GM19438 (cell line): ENCODE data around the gene PHLDA1.
"Not testable (repeated sequence)": the region's sequence is repeated elsewhere in the genome, so short reads cannot be mapped to it uniquely, and the experiment has no call there.

Experiments
- ATAC-seq: cut with Tn5 transposase; IDR thresholded peaks from one replicate; pipeline ENCODE4 v1.9.1; 2021; ENCODE audit warnings: low read depth; ENCODE audit not compliant: unreplicated experiment

Gene PHLDA1

GRCh38 chr12:75990189-75990912 is 41.2 kb downstream of the PHLDA1 start:
- no peak for ATAC-seq

GRCh38 chr12:75987709-75988108 is 43.9 kb downstream of the PHLDA1 start:
- ATAC-seq: not testable (repeated sequence)

GRCh38 chr12:75986001-75986746 is 45.4 kb downstream of the PHLDA1 start:
- no peak for ATAC-seq

GRCh38 chr12:75985566-75985965 is 46.0 kb downstream of the PHLDA1 start:
- no peak for ATAC-seq

- no peak for ATAC-seq
Measured at GRCh38 chr12:75984577-75985182, 46.9 kb downstream of the PHLDA1 start.

GRCh38 chr12:75983851-75984250 is 47.7 kb downstream of the PHLDA1 start:
- ATAC-seq: not testable (repeated sequence)

GRCh38 chr12:75982979-75983660 is 48.5 kb downstream of the PHLDA1 start:
- no peak for ATAC-seq

GRCh38 chr12:75982169-75982564 is 49.4 kb downstream of the PHLDA1 start:
- ATAC-seq: no peak

- peak; percentile 45 for ATAC-seq
Measured at GRCh38 chr12:75981247-75982168, 50.1 kb downstream of the PHLDA1 start.

GRCh38 chr12:75979181-75979580 is 52.4 kb downstream of the PHLDA1 start:
- peak; percentile 35 for ATAC-seq

GRCh38 chr12:75978677-75979076 is 52.9 kb downstream of the PHLDA1 start:
- ATAC-seq: no peak

GRCh38 chr12:75977952-75978671 is 53.5 kb downstream of the PHLDA1 start:
- peak; percentile 81 for ATAC-seq

GRCh38 chr12:75977590-75977951 is 54.0 kb downstream of the PHLDA1 start:
- no peak for ATAC-seq

GRCh38 chr12:75976913-75977312 is 54.7 kb downstream of the PHLDA1 start:
- no peak for ATAC-seq

GRCh38 chr12:75976113-75976512 is 55.5 kb downstream of the PHLDA1 start:
- no peak for ATAC-seq

GRCh38 chr12:75975702-75976101 is 55.9 kb downstream of the PHLDA1 start:
- no peak for ATAC-seq
